K562 (cell line): ENCODE results near the gene MIP. TPM values are rescaled to one million over a fixed set of nuclear protein-coding genes. Genes with fewer than 3 reads are reported as not detected.

Experiments used
- ATAC-seq: fragments of 200-7000 bp; cut with Tn5 transposase; 3 replicates; pipeline ENCODE4 v1.9.1; 2020; ENCODE audit warnings: moderate library complexity
- BruUV-seq: library from RNA; stranded (reverse); fragments of 400-500 nt; replicated peaks from 2 replicates; lab custom pipeline; 2021; lab: Mats Ljungman, UMichigan
- CTCF ChIA-PET: fragments of 300-600 bp; formaldehyde crosslinking; extraction: SDS; loops from one replicate; lab custom pipeline; 2021; ENCODE audit warnings: low intra/inter-chr PET ratio; lab: Yijun Ruan, JAX
- POLR2A ChIA-PET: fragments of 300-600, 350-650 bp; sonication (Branson Sonifier 250); formaldehyde crosslinking; extraction: SDS; loops from one replicate; lab custom pipeline; 2021; ENCODE audit warnings: antibody characterized with exemption, inconsistent platforms; lab: Yijun Ruan, JAX
- DNase-seq, 4 experiments: peaks; one replicate each; pipeline versions ENCODE4 v3.0.0 to v3.0.0-alpha.2; 2011 to 2018; ENCODE audit warnings: low spot score in 3 of 4, mixed read lengths in 3 of 4; ENCODE audit errors: extremely low read depth in 1 of 4
- FAIRE-seq: peaks from 2 replicates; lab custom pipeline; 2011; peaks lifted over from hg19 to GRCh38; lab: Jason Lieb, UNC
- H2AFZ ChIP-seq: 2 replicates; pipeline ENCODE4 v1.6.0; 2011; ENCODE audit warnings: low read depth, low read length, control low read depth, inconsistent platforms
- H3K27ac ChIP-seq: fragments of 200-600 bp; 3 replicates; pipeline ENCODE4 v1.8.0; 2011; ENCODE audit warnings: low read depth, mild to moderate bottlenecking, control low read depth, inconsistent platforms, low read length, moderate library complexity, mixed read lengths; ENCODE audit errors: extremely low read depth
- H3K27me3 ChIP-seq, 2 experiments: fragments of 300-600 bp in 1 of 2; 2 replicates in 1 of 2; 3 replicates in 1 of 2; pipeline versions ENCODE4 v1.6.0 to v1.8.0; 2011; ENCODE audit warnings: inconsistent platforms in 2 of 2, low read length in 2 of 2, mild to moderate bottlenecking in 1 of 2, mixed read lengths in 1 of 2, moderate library complexity in 1 of 2; ENCODE audit not compliant: control insufficient read depth in 2 of 2, insufficient read depth in 2 of 2
- H3K36me3 ChIP-seq: fragments of 300-600 bp; 3 replicates; pipeline ENCODE4 v1.8.0; 2011; ENCODE audit warnings: mild to moderate bottlenecking, low read length, inconsistent platforms; ENCODE audit not compliant: control insufficient read depth, insufficient read depth
- H3K4me1 ChIP-seq, 2 experiments: fragments of 200-600 bp in 1 of 2; replicated peaks in 1 of 2; 2 replicates in 1 of 2; 3 replicates in 1 of 2; pipeline versions ENCODE4 v1.5.1 to v1.8.0; 2011; ENCODE audit warnings: inconsistent platforms in 2 of 2, low read length in 2 of 2, mild to moderate bottlenecking in 1 of 2, mixed read lengths in 1 of 2, moderate library complexity in 1 of 2; ENCODE audit not compliant: control insufficient read depth in 2 of 2, insufficient read depth in 2 of 2
- H3K4me2 ChIP-seq: 2 replicates; pipeline ENCODE4 v1.6.1; 2011; ENCODE audit warnings: low read length, control low read depth, inconsistent platforms, mixed read lengths; ENCODE audit not compliant: insufficient read depth
- H3K4me3 ChIP-seq: fragments of 200-600 bp; sonication (generic), shearing (Covaris generic); 2 replicates; pipeline ENCODE4 v1.5.1; 2016; ENCODE audit warnings: control low read depth, inconsistent platforms
- H3K79me2 ChIP-seq: fragments of 200-600 bp; 3 replicates; pipeline ENCODE4 v1.8.0; 2011; ENCODE audit warnings: low read length, inconsistent platforms; ENCODE audit not compliant: control insufficient read depth, insufficient read depth
- H3K9ac ChIP-seq, 2 experiments: 2 replicates each; pipeline versions ENCODE4 v1.6.0 to v1.6.1; 2011; ENCODE audit warnings: low read depth in 2 of 2, low read length in 2 of 2, control low read depth in 1 of 2, inconsistent platforms in 1 of 2, mild to moderate bottlenecking in 1 of 2, mixed read lengths in 1 of 2; ENCODE audit not compliant: insufficient read depth in 1 of 2
- H3K9me1 ChIP-seq: one replicate; pipeline ENCODE4 v1.6.0; 2011; ENCODE audit warnings: inconsistent platforms, mild to moderate bottlenecking, low read length, moderate library complexity; ENCODE audit not compliant: control insufficient read depth, insufficient read depth
- H3K9me3 ChIP-seq: replicated peaks from 2 replicates; pipeline ENCODE4 v1.5.1; 2011; ENCODE audit warnings: low read depth, low read length, inconsistent platforms; ENCODE audit not compliant: control insufficient read depth, insufficient read depth
- H4K20me1 ChIP-seq: replicated peaks from 2 replicates; pipeline ENCODE4 v1.6.1; 2011; ENCODE audit warnings: low read length, inconsistent platforms, mixed read lengths; ENCODE audit not compliant: control insufficient read depth, insufficient read depth
- KLF10 ChIP-seq: fragments of 250-450 bp; sonication (Bioruptor Pico); IDR thresholded peaks from 2 replicates; pipeline ENCODE4 v1.6.1; 2021; ENCODE audit warnings: matching md5 sums
- MCM2 ChIP-seq: fragments of 450-650 bp; IDR thresholded peaks from 2 replicates; pipeline ENCODE4 v1.6.1; 2017; ENCODE audit warnings: low read depth, mild to moderate bottlenecking
- NR2F6 ChIP-seq: fragments of 450-650 bp; formaldehyde crosslinking; IDR thresholded peaks from 2 replicates; pipeline ENCODE4 v1.4.0; 2020; ENCODE audit warnings: mild to moderate bottlenecking
- POLR2A ChIP-seq: fragments of 450-650 bp; conservative IDR thresholded peaks from 2 replicates; pipeline ENCODE4 v1.6.1; 2016
- POLR2G ChIP-seq: fragments of 200-400 bp; formaldehyde crosslinking; IDR thresholded peaks from 2 replicates; pipeline ENCODE4 v1.6.1; 2017; ENCODE audit warnings: low read depth, mild to moderate bottlenecking, antibody characterized with exemption, low read length, moderate library complexity
- STAG1 ChIP-seq: sonication (generic); formaldehyde crosslinking; IDR thresholded peaks from 2 replicates; pipeline ENCODE4 v1.5.0; 2020; ENCODE audit warnings: missing genetic modification reagents, borderline replicate concordance
- ZFP30 ChIP-seq: fragments of 250-450 bp; sonication (Bioruptor Pico); IDR thresholded peaks from 2 replicates; pipeline ENCODE4 v1.8.0; 2022; ENCODE audit warnings: moderate library complexity, mild to moderate bottlenecking, inconsistent platforms, borderline replicate concordance
- WGBS: fragments of 100-300 bp; shearing (Covaris generic); methylation state at CpG from one replicate; pipeline ENCODE4 v1.1.6; 2016; ENCODE audit warnings: low coverage, mixed read lengths; ENCODE audit not compliant: insufficient coverage; ENCODE audit errors: missing lambda C conversion rate; 5-methylcytosine and 5-hydroxymethylcytosine counted together
- in situ Hi-C: fragments of 300-500 bp; cut with MboI; formaldehyde crosslinking; loops from 4 replicates; pipeline ENCODE4 v1.15.0; 2018; ENCODE audit warnings: inconsistent platforms, mixed read lengths
- intact Hi-C: fragments of 100-400 bp; cut with micrococcal nuclease; formaldehyde crosslinking; loops from 2 replicates; pipeline ENCODE4 v1.14.2; 2022
- polyA plus RNA-seq, 8 experiments: library from polyadenylated mRNA; depleted of rRNA in 4 of 8; stranded (reverse) in 5 of 8; unstranded in 3 of 8; fragments of >200 nt; fragmentation: Nextera tagmentation in 2 of 8; fragmentation: Illumina TruSeq in 1 of 8; extraction: Ambion mirVana in 2 of 8; extraction: Trizol in 1 of 8; gene quantifications; 2 replicates each; pipeline versions ENCODE4 v1.2.1 to v1.2.3, GENCODE V29; 2011 to 2014; ENCODE audit warnings: inconsistent platforms in 1 of 8, missing spikeins in 1 of 8
- total RNA-seq, 7 experiments: library from RNA; depleted of rRNA in 6 of 7; stranded (reverse); fragments of >200 nt in 6 of 7; fragmentation: Illumina TruSeq in 2 of 7; extraction: Trizol in 2 of 7; gene quantifications; 2 replicates each; pipeline versions ENCODE4 v1.2.1 to v1.2.3, GENCODE V29; 2011 to 2021; ENCODE audit warnings: low replicate concordance in 1 of 7
- TF ChIP-seq, protein P1 (sequence below): sonication (generic); formaldehyde crosslinking; IDR thresholded peaks from 2 replicates; pipeline ENCODE4 v1.8.0; 2022; ENCODE audit warnings: mild to moderate bottlenecking, missing genetic modification reagents

Gene MIP
- total and polyA plus RNA-seq, 9 of the 15 experiments (the other 6 are each of a cell fraction or from before 2014, with no cell fraction given), result 0.09 to 0.36 (median 0.19) TPM; not detected in 5

DNA sequence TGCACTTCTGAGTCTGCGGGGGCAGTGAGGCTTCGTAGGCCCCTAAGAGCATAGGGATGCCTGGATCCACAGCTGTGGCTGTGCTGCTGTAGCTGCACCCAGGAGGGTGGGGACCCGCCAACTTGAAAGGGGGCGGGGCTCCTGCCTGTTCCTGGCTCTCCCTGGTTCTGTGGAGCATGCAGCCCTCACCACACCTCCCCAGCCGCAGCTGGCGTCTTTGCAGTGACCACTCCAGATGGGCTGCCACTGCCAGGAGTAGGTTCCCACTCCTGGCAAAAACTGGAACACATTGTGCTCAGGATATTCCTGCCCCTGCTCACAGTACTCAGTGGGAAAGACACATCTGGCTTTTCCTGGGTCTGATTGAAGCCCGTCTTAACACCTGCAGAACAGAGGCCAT lies 41.1 kb downstream of the MIP start:
- WGBS, result 88% methylated on average over 5 of the region's 7 CpGs
- FAIRE-seq, result no peak
- CTCF ChIA-PET, result no interaction called here

More for the DNA sequence above, 41.1 kb downstream of the MIP start:
- Histone ChIP-seq H3K4me3 (no peak overlapping the region), H3K4me1 (peaks cover 0 to 8% of the 10 kb centered on the region in 2 experiments; a peak in 1 of 5 replicates), H3K27ac (no peak overlapping the region), H3K9me3 (no peaks in the 10 kb centered on the region), H2AFZ (no peak overlapping the region), H3K9ac (no peak overlapping the region; a peak in 1 of 4 replicates), H4K20me1 (no peaks in the 10 kb centered on the region), H3K4me2 (no peak overlapping the region), H3K79me2 (no peaks in the 10 kb centered on the region), H3K9me1 (no peaks in the 10 kb centered on the region), H3K27me3 (no peaks in the 10 kb centered on the region), H3K36me3 (peaks cover 42% of the 10 kb centered on the region)
- in situ Hi-C loops, result no loop called here
- no peak for TF ChIP-seq STAG1 (CRISPR knock-in tag)
- TF ChIP-seq POLR2A, result 0 out of 2 replicates have a peak, but pooled peaks have one; percentile 37
- no peak for TF ChIP-seq MCM2
- TF ChIP-seq POLR2G, result peak; percentile 47
- no peak for TF ChIP-seq NR2F6
- no peak for TF ChIP-seq KLF10
- TF ChIP-seq ZFP30 (CRISPR knock-in tag), result no peak
- TF ChIP-seq, protein P1, sequence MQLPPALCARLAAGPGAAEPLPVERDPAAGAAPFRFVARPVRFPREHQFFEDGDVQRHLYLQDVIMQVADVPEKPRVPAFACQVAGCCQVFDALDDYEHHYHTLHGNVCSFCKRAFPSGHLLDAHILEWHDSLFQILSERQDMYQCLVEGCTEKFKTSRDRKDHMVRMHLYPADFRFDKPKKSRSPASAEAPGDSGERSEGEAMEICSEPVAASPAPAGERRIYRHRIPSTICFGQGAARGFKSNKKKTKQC (CRISPR knock-in tag), result no peak
- no TSS peak for BruUV-seq
- DNase-seq (peak in 1 of 4 experiments; percentile 11), ATAC-seq (peak; percentile 55)
- intact Hi-C loops, result no loop called here
- POLR2A ChIA-PET, result no interaction called here
